Measurements from ENCODE around the gene SGPP2. TPM values are rescaled to one million over a fixed set of nuclear protein-coding genes. Genes with fewer than 3 reads are reported as not detected.
"Not testable (repeated sequence)": the region's sequence is repeated elsewhere in the genome, so short reads cannot be mapped to it uniquely, and the experiment has no call there.

The SGPP2 gene
- polyA plus RNA-seq, 1 experiment = not detected

DNA sequence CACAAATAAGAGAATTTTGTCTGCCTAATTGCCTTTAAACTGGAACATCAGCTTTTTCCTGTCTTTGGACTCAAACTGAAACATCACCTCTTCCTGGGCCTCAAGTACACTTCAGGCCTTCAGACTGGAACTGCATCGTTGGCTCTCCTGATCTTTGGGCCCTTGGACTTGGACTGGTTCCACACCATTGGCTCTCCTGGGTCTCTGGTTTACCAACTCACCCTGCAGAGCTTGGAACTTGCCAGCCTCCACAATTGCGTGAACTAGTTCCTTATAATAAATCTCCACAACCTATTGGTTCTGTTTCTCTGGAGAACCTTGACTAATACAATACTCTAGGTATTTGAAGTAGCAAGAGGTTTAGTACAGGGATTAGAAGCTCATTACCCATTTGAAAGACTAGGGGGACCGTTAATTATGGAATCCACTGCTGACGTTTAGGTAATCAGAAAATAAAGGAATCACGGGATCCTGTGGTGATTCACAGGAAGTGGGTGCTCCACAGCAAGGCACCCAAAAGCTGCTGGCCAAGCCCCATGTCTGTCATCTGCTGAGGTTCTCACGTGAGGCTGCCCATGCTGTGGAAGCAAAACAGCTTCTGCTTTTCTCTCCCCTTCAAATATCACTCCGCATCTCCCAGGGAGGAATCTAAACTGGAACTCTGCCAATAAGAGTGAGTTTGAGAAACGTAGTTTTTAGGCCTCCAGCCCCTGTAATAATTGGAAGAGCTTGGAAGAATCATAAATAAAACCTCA is 20.0 kb upstream of the SGPP2 start:
- CTCF ChIA-PET = interaction anchor here (0.7 kb wide), 1 partner anchor 90 kb away, joined by 3 read pairs; no protein-coding TSS in a partner anchor
- DNase-seq (ENCODE audit: low read depth, low spot score) = no peak
- TF ChIP-seq, protein P1, sequence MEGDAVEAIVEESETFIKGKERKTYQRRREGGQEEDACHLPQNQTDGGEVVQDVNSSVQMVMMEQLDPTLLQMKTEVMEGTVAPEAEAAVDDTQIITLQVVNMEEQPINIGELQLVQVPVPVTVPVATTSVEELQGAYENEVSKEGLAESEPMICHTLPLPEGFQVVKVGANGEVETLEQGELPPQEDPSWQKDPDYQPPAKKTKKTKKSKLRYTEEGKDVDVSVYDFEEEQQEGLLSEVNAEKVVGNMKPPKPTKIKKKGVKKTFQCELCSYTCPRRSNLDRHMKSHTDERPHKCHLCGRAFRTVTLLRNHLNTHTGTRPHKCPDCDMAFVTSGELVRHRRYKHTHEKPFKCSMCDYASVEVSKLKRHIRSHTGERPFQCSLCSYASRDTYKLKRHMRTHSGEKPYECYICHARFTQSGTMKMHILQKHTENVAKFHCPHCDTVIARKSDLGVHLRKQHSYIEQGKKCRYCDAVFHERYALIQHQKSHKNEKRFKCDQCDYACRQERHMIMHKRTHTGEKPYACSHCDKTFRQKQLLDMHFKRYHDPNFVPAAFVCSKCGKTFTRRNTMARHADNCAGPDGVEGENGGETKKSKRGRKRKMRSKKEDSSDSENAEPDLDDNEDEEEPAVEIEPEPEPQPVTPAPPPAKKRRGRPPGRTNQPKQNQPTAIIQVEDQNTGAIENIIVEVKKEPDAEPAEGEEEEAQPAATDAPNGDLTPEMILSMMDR (IDR thresholded peaks at IDR 0.05; ENCODE audit: low read depth, low read length) = no peak

DNA sequence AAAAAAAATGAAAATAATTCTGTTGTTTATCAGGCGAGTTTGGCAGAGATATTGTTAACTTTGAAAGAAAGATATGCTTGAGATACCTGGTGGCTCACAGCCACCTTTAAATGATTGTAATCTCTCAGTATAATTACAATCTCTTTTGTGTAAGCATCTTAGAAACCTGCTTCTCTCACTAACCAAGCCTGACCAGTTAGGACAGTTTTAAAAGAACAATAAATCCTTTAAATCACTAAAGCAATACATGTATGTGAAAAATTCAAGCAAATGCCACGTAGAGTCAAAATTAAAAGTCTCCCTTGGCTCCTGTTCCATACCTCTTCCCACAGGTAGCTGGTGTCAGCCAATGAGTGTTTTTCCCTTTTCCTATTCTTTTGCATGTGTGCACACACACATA is 15.7 kb upstream of the SGPP2 start:
- Histone ChIP-seq H3K4me3 (ENCODE audit: low read depth, low read length) (no peak overlapping the region), H3K9me3 (ENCODE audit: control insufficient read depth, insufficient read depth, low read length) (no peaks in the 10 kb centered on the region), H3K27ac (ENCODE audit: low read depth, low read length) (no peak overlapping the region), H3K27me3 (ENCODE audit: control insufficient read depth, insufficient read depth, low read length) (no peaks in the 10 kb centered on the region)
- TF ChIP-seq, protein P1 (IDR thresholded peaks at IDR 0.05; ENCODE audit: low read depth, low read length) = no peak
- ChIA-PET POLR2A (no interaction called here), CTCF (no interaction called here)
- DNase-seq (ENCODE audit: low read depth, low spot score) = no peak

More for the DNA sequence above, 20.0 kb upstream of the SGPP2 start:
- Histone ChIP-seq H3K27ac (ENCODE audit: low read depth, low read length) (no peak overlapping the region), H3K27me3 (ENCODE audit: control insufficient read depth, insufficient read depth, low read length) (peaks cover under 1% of the 10 kb centered on the region), H3K4me3 (ENCODE audit: low read depth, low read length) (no peak overlapping the region), H3K9me3 (ENCODE audit: control insufficient read depth, insufficient read depth, low read length) (no peaks in the 10 kb centered on the region)
- POLR2A ChIA-PET = no interaction called here

DNA sequence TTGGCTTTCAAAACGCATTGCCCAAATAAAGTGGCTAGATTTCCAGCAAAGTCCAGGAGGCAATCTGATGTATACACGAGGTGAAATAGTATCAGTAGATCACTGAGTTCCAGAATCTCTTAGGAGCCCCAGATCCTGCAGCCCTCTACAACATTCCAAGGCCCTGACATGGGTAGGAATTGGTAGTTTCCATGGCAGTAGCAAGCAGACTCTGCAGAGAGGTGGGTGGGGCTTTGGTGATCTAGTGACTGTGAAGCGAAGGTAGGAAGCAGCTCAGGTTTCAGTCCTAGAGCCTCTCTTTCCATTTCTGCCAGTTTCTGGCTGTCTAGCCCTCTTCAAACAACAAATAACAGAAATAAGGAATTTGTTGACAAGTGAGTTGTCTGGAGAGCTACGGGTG is 13.8 kb upstream of the SGPP2 start:
- ChIA-PET POLR2A (no interaction called here), CTCF (interaction anchor here (1.1 kb wide), 1 partner anchor 386 kb away, joined by 3 read pairs; no protein-coding TSS in a partner anchor)
- DNase-seq (ENCODE audit: low read depth, low spot score) = no peak
- no peaks in the 10 kb centered on the region for H3K27me3 ChIP-seq (ENCODE audit: control insufficient read depth, insufficient read depth, low read length)
- TF ChIP-seq, protein P1 (IDR thresholded peaks at IDR 0.05; ENCODE audit: low read depth, low read length) = no peak
- no peaks in the 10 kb centered on the region for H3K9me3 ChIP-seq (ENCODE audit: control insufficient read depth, insufficient read depth, low read length)
- H3K27ac ChIP-seq (ENCODE audit: low read depth, low read length) = no peak overlapping the region
- no peak overlapping the region for H3K4me3 ChIP-seq (ENCODE audit: low read depth, low read length)

DNA sequence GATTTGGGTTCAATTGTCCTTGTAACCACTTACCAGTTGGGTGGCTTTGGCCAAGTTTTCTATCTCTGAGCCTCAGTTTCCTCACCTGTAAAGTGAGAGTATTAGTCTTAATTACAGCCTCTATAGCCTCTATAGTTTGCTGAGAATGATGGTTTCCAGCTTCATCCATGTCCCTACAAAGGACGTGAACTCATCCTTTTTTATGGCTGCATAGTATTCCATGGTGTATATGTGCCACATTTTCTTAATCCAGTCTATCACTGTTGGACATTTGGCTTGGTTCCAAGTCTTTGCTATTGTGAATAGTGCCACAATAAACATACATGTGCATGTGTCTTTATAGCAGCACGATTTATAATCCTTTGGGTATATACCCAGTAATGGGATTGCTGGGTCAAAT is 12.0 kb upstream of the SGPP2 start:
- H3K27me3 ChIP-seq (ENCODE audit: control insufficient read depth, insufficient read depth, low read length); CTCF ChIA-PET; H3K4me3 ChIP-seq (ENCODE audit: low read depth, low read length); DNase-seq (ENCODE audit: low read depth, low spot score); H3K27ac ChIP-seq (ENCODE audit: low read depth, low read length); POLR2A ChIA-PET; H3K9me3 ChIP-seq (ENCODE audit: control insufficient read depth, insufficient read depth, low read length): not testable (repeated sequence)

DNA sequence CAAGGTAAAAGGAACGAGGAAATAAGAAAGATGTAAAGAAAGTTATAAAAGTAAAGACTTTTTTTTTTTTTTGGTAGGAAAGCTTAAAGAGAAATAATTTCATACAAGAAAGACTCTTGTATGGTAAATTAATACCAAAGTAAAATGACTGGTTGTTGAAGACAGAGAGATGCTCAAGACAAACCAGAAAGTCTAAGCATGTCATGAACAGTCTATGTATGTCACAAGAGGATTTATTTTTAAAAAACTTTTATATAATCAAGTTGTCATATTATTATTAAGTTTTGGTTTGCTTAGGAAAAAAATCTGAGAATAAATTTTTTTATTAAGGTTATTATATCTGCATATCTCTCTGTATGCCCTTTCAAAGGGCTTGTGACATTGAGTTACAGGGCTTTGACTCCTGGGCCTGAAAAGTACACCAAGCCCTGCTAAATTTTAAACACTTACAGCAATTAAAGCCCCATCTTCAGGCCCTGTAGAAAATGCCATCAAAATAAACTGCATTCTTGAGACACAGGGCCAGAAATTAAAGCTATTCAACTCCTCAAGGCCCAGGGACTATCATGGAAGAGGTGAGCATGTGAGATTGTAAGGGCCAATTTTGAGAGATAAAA is 10.9 kb upstream of the SGPP2 start:
- H3K27me3 ChIP-seq (ENCODE audit: control insufficient read depth, insufficient read depth, low read length) = no peaks in the 10 kb centered on the region
- ChIA-PET CTCF (no interaction called here), POLR2A (no interaction called here)
- no peak overlapping the region for H3K4me3 ChIP-seq (ENCODE audit: low read depth, low read length)
- H3K27ac ChIP-seq (ENCODE audit: low read depth, low read length) = no peak overlapping the region
- TF ChIP-seq, protein P1 (IDR thresholded peaks at IDR 0.05; ENCODE audit: low read depth, low read length) = no peak
- no peak for DNase-seq (ENCODE audit: low read depth, low spot score)
- no peaks in the 10 kb centered on the region for H3K9me3 ChIP-seq (ENCODE audit: control insufficient read depth, insufficient read depth, low read length)

All from AG04450 (cell line).